UCSD-AML1 (cell line): Measurements from ENCODE around the gene GALNT9.
"Not testable (repeated sequence)": the region's sequence is repeated elsewhere in the genome, so short reads cannot be mapped to it uniquely, and the experiment has no call there.

Experiments used
- DNase-seq: peaks from one replicate; lab custom pipeline; 2025; ENCODE audit not compliant: unreplicated experiment; lab: John Stamatoyannopoulos, UW

GALNT9 gene

GRCh38 chr12:132329036-132329719 is at the start of gene GALNT9:
Gene GALNT9, minus strand, starts transcription at chr12:132329589. Its CDS starts 386 bp downstream, at chr12:132329203.
- no peak for DNase-seq

GRCh38 chr12:132379057-132379456 is 49.7 kb upstream of the GALNT9 start:
- not testable (repeated sequence) for DNase-seq

GRCh38 chr12:132377147-132377546 is 47.8 kb upstream of the GALNT9 start:
- no peak for DNase-seq

- no peak for DNase-seq
These were observed 47.1 kb upstream of the GALNT9 start for GRCh38 chr12:132376464-132376830.

- no peak for DNase-seq
These were observed 46.5 kb upstream of the GALNT9 start for GRCh38 chr12:132375747-132376463.

GRCh38 chr12:132374612-132375445 is 45.4 kb upstream of the GALNT9 start:
- DNase-seq: no peak

GRCh38 chr12:132373901-132374611 is 44.7 kb upstream of the GALNT9 start:
- no peak for DNase-seq

GRCh38 chr12:132367852-132368251 is 38.5 kb upstream of the GALNT9 start:
- no peak for DNase-seq

- DNase-seq: no peak
These were observed 37.9 kb upstream of the GALNT9 start for GRCh38 chr12:132367071-132367851.

- no peak for DNase-seq
These were observed 37.0 kb upstream of the GALNT9 start for GRCh38 chr12:132366341-132366861.

- no peak for DNase-seq
These were observed 35.8 kb upstream of the GALNT9 start for GRCh38 chr12:132365226-132365625.

GRCh38 chr12:132364348-132364902 is 35.0 kb upstream of the GALNT9 start:
- no peak for DNase-seq

- DNase-seq: no peak
These were observed 34.4 kb upstream of the GALNT9 start for GRCh38 chr12:132363661-132364347.

GRCh38 chr12:132362996-132363660 is 33.7 kb upstream of the GALNT9 start:
- no peak for DNase-seq

- no peak for DNase-seq
These were observed 31.8 kb upstream of the GALNT9 start for GRCh38 chr12:132360906-132361777.

GRCh38 chr12:132360410-132360809 is 31.0 kb upstream of the GALNT9 start:
- DNase-seq: no peak

GRCh38 chr12:132359971-132360370 is 30.6 kb upstream of the GALNT9 start:
- DNase-seq: no peak

GRCh38 chr12:132359551-132359950 is 30.2 kb upstream of the GALNT9 start:
- DNase-seq: no peak
